Breast epithelium (tissue), 4 donors: Measurements from ENCODE around the gene PLEKHG7. TPM values are rescaled to one million over a fixed set of nuclear protein-coding genes. Genes with fewer than 3 reads are reported as not detected.
A peak's percentile ranks its signal among the peaks of the same experiment; 100 is the strongest.
"Not testable (repeated sequence)": the region's sequence is repeated elsewhere in the genome, so short reads cannot be mapped to it uniquely, and the experiment has no call there.

Source experiments
- DNase-seq, 2 donors: peaks; one replicate each; pipeline ENCODE4 v3.0.0-alpha.2; 2019; ENCODE audit warnings: low spot score in 2 of 2
- H3K27ac ChIP-seq, 2 donors: fragments of 200-600 bp; sonication (generic) in 1 of 2; one replicate each; pipeline ENCODE4 v1.5.1; 2016 to 2019; ENCODE audit warnings: mild to moderate bottlenecking in 1 of 2
- H3K27me3 ChIP-seq, 2 donors: fragments of 200-600 bp; sonication (generic) in 1 of 2; one replicate each; pipeline versions ENCODE4 v1.5.1 to v1.6.0; 2017 to 2019; ENCODE audit warnings: control low read depth in 1 of 2, mild to moderate bottlenecking in 1 of 2
- H3K36me3 ChIP-seq: fragments of 200-600 bp; one replicate; pipeline ENCODE4 v1.5.1; 2019
- H3K4me1 ChIP-seq, 2 donors: fragments of 200-600 bp; sonication (generic); one replicate each; pipeline ENCODE4 v1.5.1; 2016 to 2019; ENCODE audit warnings: control low read depth in 1 of 2
- H3K4me3 ChIP-seq, 3 donors: fragments of 200-600 bp; sonication (generic); 1 replicate in 2 of 3; 2 replicates in 1 of 3; pipeline ENCODE4 v1.5.1; 2016 to 2019; ENCODE audit warnings: mild to moderate bottlenecking in 3 of 3, moderate library complexity in 2 of 3
- H3K9me3 ChIP-seq, 2 donors: fragments of 200-600 bp; sonication (generic) in 1 of 2; one replicate each; pipeline ENCODE4 v1.5.1; 2016 to 2019; ENCODE audit warnings: control low read depth in 1 of 2
- POLR2A ChIP-seq: fragments of 450-650 bp; IDR thresholded peaks from one replicate; pipeline ENCODE4 v1.6.1; 2016; ENCODE audit warnings: antibody characterized with exemption, mild to moderate bottlenecking, moderate library complexity
- POLR2AphosphoS5 ChIP-seq, 3 donors: sonication (generic); formaldehyde crosslinking; IDR thresholded peaks; one replicate each; pipeline ENCODE4 v1.6.1; 2017; ENCODE audit warnings: antibody characterized with exemption in 3 of 3
- intact Hi-C: fragments of 100-400 bp; cut with DNase I; formaldehyde crosslinking; loops from one replicate; pipeline ENCODE4 v1.15.1; 2023; ENCODE audit warnings: low total_unique reads
- total RNA-seq, 3 donors: library from RNA; depleted of rRNA; stranded (reverse); fragments of >200 nt; gene quantifications; one replicate each; pipeline ENCODE4 v1.1.0, GENCODE V29; 2016
- TF ChIP-seq, protein P1 (sequence below), 3 donors: fragments of 450-650 bp; IDR thresholded peaks; one replicate each; pipeline ENCODE4 v1.5.1; 2016 to 2017; ENCODE audit warnings: antibody characterized with exemption in 3 of 3, mild to moderate bottlenecking in 3 of 3, moderate library complexity in 3 of 3

Gene PLEKHG7, protein sequence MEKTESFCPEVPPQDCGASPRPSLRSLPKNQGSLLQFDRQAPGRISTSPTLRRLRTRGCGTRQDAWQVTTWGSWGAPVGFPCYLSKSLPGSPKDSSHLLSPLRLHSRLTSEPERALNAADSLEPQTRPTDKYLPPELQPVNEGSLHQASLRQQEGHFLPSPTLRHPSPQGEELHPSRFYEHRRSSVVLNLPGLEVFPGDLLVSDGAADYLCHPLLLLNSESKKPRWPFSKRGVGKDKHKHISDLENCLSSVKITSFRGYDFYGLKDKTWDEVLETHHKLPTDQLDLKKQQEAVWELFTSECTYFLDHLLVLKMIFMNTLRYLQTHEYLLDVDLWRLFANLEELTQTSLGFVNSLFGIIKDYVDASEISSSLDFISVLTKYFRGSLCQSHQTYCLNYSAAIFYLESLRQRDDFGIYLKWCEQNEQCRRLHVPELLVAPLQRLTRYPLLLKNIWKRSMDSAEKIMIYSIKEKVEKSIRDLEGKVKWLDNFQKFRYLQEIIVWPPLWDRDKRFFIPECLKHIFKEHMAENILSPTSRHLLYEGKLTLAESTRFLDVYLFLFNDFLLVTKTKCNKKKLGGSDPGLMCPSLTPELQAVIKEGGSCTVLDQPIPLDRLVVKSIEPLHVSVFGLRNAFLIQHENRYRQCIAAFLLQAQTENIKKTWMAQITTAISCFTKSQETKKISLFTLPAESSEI
- total RNA-seq: under 1 TPM in 2 of 3 donors, not detected in 1; 0.15 to 0.33 TPM

DNA sequence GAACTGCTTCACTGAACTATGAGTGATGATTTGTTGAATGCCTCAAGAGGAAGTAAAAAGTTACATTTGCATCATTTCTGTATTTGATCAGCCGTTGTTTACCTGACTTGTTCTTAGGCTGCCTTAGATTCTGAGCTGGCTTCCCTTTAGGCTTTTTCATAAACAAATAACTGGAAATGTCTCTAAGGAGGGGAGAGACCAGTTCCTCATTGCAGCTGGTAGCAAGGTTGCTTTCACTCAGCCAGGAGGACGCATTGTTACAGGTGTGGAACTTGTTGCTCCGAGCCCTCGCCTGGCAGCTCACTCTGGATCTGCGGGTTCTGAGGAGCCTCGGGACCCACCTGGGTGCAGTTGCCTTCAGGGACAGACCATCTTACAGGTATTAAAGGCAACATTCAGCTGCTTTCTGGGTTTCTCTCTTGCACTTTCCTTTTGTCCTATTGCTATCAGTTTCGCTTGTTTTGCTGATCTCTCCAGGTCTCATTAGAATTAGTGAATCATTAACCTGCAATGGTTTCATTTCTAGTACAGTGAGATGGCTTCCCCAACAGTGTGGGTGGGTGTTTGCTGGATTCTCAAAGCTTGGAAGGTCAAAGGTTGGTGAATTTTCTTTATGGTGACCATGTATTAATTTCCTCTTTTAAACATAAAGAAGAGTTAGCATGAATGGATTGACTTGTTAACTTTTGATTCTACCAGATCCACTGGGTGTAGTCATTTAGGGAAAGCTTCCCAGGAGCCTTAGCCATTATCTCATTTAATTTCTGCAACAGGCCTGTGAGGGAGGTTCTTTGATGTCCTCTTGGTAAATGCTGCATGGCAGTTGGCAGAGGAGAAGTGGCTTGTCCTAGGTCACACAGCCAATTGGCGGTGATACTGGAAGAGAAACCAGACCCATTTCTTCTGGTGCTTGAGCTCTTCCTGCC lies at the start of gene PLEKHG7:
PLEKHG7 (plus strand) TSS at position 236 of the 926 bp plus-strand sequence. CDS start 3,643 bp downstream, outside the sequence.
- TF ChIP-seq POLR2A (no peak), POLR2AphosphoS5 (IDR thresholded peaks at IDR 0.05) (no peak)
- TF ChIP-seq, protein P1, sequence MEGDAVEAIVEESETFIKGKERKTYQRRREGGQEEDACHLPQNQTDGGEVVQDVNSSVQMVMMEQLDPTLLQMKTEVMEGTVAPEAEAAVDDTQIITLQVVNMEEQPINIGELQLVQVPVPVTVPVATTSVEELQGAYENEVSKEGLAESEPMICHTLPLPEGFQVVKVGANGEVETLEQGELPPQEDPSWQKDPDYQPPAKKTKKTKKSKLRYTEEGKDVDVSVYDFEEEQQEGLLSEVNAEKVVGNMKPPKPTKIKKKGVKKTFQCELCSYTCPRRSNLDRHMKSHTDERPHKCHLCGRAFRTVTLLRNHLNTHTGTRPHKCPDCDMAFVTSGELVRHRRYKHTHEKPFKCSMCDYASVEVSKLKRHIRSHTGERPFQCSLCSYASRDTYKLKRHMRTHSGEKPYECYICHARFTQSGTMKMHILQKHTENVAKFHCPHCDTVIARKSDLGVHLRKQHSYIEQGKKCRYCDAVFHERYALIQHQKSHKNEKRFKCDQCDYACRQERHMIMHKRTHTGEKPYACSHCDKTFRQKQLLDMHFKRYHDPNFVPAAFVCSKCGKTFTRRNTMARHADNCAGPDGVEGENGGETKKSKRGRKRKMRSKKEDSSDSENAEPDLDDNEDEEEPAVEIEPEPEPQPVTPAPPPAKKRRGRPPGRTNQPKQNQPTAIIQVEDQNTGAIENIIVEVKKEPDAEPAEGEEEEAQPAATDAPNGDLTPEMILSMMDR (IDR thresholded peaks at IDR 0.05): no peak
- H3K9me3 ChIP-seq: no peaks in the 10 kb centered on the region
- H3K4me3 ChIP-seq: peak within 1 kb of the TSS in 2 of 3 donors; percentile 3 to 32
- H3K4me1 ChIP-seq: no peaks in the 10 kb centered on the region
- no peaks in the 10 kb centered on the region for H3K27me3 ChIP-seq
- H3K36me3 ChIP-seq: no peaks in the 10 kb centered on the region
- H3K27ac ChIP-seq: no peak within 1 kb of the TSS
- DNase-seq: no peak
- intact Hi-C loops: no loop called here

DNA sequence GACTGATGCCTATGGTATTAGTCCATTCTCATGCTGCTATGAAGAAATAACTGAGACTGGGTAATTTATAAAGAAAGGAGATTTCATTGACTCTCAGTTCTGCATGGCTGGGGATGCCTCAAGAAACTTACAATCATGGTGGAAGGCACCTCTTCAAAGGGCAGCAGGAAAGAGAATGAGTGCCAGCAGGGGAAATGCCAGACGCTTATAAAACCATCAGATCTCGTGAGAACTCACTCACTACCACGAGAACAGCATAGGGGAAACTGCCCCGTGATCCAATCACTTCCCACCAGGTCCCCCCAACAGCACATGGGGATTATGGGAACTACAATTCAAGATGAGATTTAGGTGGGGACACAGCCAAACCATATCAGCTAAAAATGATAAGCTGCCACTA lies 48.5 kb upstream of the PLEKHG7 start:
- H3K27me3 ChIP-seq, H3K9me3 ChIP-seq, H3K4me3 ChIP-seq, DNase-seq, H3K4me1 ChIP-seq, H3K36me3 ChIP-seq, intact Hi-C loops, H3K27ac ChIP-seq: not testable (repeated sequence)

DNA sequence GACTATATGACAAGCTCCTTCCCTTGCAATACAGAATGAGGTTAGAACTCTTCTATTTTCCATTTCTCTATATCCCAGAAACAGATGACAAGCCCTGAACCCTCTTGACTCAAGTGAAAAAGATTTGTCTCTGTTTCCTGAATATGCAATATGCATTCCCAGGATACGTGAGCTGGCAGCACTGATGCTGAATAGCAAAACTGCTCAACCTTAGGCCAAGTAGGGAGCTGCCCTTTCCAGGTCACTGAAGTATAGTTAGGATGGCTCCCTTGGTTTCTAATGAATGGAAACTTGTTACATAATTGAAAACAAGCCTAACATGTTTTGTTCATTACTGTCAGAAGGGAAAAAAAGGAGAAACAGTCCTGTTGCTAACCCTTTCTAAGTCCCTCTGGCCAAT lies 47.9 kb upstream of the PLEKHG7 start:
- no peak overlapping the region for H3K4me3 ChIP-seq
- H3K27ac ChIP-seq: peak overlapping the region in 1 of 2 donors; percentile 59
- intact Hi-C loops: loop anchor here (5.0 kb wide), 1 partner anchor 297 kb away; no protein-coding TSS in a partner anchor
- no peaks in the 10 kb centered on the region for H3K9me3 ChIP-seq
- DNase-seq: no peak
- TF ChIP-seq, protein P1 (IDR thresholded peaks at IDR 0.05): no peak
- TF ChIP-seq POLR2AphosphoS5 (IDR thresholded peaks at IDR 0.05): no peak
- TF ChIP-seq POLR2A: no peak
- H3K36me3 ChIP-seq: no peaks in the 10 kb centered on the region
- no peaks in the 10 kb centered on the region for H3K4me1 ChIP-seq
- H3K27me3 ChIP-seq: no peaks in the 10 kb centered on the region

GRCh38 chr12:92656911-92657310 lies 45.9 kb upstream of the PLEKHG7 start:
- no peaks in the 10 kb centered on the region for H3K9me3 ChIP-seq
- no peak for DNase-seq
- H3K27me3 ChIP-seq: no peaks in the 10 kb centered on the region
- no peak overlapping the region for H3K4me3 ChIP-seq
- no peak overlapping the region for H3K27ac ChIP-seq
- TF ChIP-seq POLR2AphosphoS5 (IDR thresholded peaks at IDR 0.05) (no peak), POLR2A (no peak)
- TF ChIP-seq, protein P1 (IDR thresholded peaks at IDR 0.05): no peak
- no peaks in the 10 kb centered on the region for H3K36me3 ChIP-seq
- intact Hi-C loops: loop anchor here (5.0 kb wide), 1 partner anchor 295 kb away; no protein-coding TSS in a partner anchor
- H3K4me1 ChIP-seq: no peaks in the 10 kb centered on the region

DNA sequence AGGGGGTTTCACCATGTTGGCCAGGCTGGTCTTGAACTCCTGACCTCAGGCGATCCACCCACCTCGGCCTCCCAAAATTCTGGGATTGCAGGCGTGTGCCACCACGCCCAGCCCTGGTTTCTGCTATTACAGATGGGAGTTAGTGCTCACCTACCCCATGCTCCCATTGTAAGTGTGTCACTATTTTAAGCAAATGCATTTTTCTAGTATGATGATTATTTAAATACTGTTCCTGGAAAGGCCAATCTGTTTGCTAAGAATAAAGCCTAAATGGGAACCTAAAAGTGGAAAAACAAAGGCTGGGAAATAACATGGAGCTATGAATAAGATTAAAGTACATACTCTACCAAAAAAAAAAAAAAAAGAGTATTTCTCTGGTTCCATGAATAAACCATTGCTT lies 45.0 kb upstream of the PLEKHG7 start:
- H3K36me3 ChIP-seq: no peaks in the 10 kb centered on the region
- no peak overlapping the region for H3K4me3 ChIP-seq
- TF ChIP-seq, protein P1 (IDR thresholded peaks at IDR 0.05): no peak
- TF ChIP-seq POLR2AphosphoS5 (IDR thresholded peaks at IDR 0.05) (no peak), POLR2A (no peak)
- no peaks in the 10 kb centered on the region for H3K27me3 ChIP-seq
- no peaks in the 10 kb centered on the region for H3K9me3 ChIP-seq
- H3K27ac ChIP-seq: no peak overlapping the region
- no peaks in the 10 kb centered on the region for H3K4me1 ChIP-seq
- intact Hi-C loops: loop anchor here (5.0 kb wide), 1 partner anchor 295 kb away; no protein-coding TSS in a partner anchor
- no peak for DNase-seq
